GM18499 (cell line): ENCODE results near the gene SPOCK3.

Source experiments
- ATAC-seq: cut with Tn5 transposase; IDR thresholded peaks from one replicate; pipeline ENCODE4 v1.9.1; 2021; ENCODE audit warnings: moderate number of reproducible peaks; ENCODE audit not compliant: insufficient read depth, unreplicated experiment

SPOCK3 gene

DNA sequence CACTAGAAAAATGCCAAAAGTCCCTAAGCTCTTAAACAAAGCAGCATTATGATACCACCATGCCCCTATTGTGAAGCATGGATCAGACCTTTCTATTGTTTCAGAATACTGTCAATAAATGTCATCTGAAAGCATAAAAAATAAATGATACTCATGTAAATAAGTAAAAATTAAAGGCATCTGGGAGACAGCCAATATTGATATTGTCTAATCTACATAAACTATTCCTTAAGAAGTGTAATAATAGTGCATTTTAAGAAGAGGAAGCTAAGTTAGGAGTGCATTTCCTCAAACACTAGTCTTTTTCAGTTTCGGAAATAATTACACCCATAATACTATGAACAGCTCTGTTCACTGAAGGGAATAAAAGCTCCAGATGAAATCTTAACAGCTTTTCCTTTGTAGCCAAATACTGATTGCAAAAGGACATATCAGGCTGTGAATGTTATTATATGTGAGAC lies 181.6 kb downstream of the SPOCK3 start:
- no peak for ATAC-seq

GRCh38 chr4:167049257-167049656 lies 185.0 kb downstream of the SPOCK3 start:
- ATAC-seq = no peak

DNA sequence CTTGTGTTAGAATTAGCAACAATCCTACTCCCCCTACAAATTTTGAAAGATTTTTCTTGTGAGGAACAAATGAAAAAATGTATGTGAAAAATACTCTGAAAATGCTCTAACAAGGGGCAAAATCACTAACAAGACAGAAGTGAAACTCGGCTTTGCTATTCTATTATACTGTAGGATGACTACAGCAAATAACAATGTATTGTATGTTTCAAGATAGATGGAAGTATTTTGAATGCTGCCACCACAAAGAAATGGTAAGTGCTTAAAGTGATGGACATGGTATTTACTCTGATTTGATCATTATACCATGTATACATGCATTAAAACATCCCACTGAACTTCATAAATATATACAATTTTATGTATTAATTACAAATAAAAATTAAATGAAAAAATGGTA lies 192.8 kb downstream of the SPOCK3 start:
- no peak for ATAC-seq

GRCh38 chr4:167035390-167035789 lies 198.9 kb downstream of the SPOCK3 start:
- ATAC-seq = no peak

DNA sequence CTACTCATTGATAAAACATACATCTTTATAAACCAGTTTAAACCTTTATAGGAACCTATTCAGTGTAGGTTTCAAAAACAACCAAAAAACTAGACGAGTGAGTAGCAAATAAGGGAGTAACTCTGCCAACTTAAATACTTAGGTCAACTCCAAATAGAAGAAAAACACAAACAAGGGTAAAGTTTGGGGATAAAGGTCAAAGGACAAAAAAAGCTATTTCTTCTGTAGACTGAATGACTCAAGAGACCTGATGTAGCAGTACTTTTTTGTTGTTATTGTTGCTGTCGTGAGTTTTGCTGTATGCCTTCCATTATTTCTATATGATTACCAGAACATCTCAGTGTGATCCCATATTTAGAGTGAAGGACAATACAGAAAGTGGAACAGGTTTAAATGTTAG lies 199.3 kb downstream of the SPOCK3 start:
- no peak for ATAC-seq

GRCh38 chr4:167032871-167033270 lies 201.4 kb downstream of the SPOCK3 start:
- ATAC-seq = no peak

DNA sequence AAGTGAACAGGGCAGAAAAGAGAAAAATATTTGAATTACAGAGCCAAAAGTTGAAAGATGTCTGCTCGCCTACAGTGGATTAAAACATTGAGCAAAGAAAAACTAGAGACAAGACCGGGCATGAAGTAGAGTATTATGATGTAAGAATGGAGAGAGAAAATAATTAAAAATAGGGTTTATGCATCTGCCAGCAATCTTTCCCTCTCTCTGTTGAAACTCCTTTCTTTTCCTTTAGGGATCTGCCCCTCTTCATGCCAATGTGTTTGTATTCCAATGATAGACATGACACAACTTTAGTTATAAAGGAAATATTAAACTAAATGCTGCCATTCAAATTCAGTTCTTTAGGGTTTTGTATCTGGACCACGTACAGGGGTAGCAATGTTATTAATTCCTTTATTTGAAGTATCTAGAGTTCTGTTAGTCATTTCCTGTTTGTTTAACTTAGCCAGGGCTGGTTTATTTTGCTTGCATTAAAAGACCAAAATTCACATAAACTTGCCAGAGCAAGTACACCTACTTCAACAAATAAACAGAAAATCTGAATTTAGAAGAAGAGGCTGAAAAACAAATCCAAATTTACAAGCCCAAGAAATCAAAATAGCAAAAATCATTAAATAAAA lies 202.6 kb downstream of the SPOCK3 start:
- no peak for ATAC-seq

DNA sequence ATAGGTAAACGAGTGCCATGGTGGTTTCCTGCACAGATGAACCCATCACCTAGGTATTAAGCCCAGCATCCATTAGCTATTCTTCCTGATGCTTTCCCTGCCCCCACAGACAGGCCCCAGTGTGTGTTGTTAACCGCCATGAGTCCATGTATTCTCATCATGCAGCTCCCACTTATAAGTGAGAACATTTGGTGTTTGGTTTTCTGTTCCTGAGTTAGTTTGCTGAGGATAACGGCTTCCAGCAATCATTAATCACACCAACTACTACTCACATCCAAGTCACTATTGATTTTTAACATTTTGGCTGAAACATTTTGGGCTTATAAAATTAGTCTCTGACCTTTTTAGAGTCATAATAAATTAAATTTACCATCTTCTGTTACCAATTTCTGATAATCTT lies 205.3 kb downstream of the SPOCK3 start:
- ATAC-seq = no peak

- ATAC-seq = no peak
Measured at GRCh38 chr4:167025670-167026069, 208.6 kb downstream of the SPOCK3 start.

GRCh38 chr4:167023364-167023925 lies 210.8 kb downstream of the SPOCK3 start:
- no peak for ATAC-seq

GRCh38 chr4:167021545-167022155 lies 212.6 kb downstream of the SPOCK3 start:
- ATAC-seq = peak; percentile 44

DNA sequence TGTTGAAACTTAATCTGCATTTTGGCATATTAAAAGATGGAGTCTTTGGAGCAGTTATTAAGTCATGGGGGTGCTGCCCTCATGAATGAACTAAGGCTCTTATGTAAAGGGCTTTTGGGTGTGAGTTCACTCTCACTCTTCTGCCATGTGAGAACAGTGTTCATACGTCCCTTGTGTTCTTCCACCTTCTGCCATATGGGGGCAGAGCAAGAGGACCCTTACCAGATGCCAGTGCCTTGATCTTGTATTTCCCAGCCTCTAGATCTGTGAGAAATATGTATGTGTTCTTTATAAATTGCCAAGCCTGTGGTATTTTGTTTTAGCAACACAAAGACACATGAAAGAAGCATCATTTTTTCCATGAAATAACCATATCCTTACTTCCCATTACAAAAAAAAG lies 213.9 kb downstream of the SPOCK3 start:
- ATAC-seq = no peak

- ATAC-seq = no peak
Measured at GRCh38 chr4:167014944-167015343, 219.3 kb downstream of the SPOCK3 start.

DNA sequence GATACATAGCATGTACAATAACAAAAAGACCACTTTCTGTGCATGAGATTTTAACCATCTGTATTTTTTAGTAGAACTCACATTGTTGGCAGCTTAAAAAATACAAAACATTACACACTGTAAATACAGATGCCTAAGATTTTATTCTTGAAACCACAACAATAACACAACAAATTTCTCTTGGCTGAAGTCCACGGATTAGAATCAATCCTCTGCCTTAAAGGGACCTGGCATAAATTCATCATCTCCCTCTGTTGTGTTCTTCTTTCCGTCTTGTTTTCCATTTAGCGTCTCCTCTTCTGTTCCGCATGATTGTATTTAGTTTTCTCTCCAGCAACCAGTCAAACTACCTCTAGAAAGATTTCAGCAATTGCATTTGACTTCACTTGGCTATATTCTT lies 231.0 kb downstream of the SPOCK3 start:
- no peak for ATAC-seq

GRCh38 chr4:167000141-167000852 lies 234.0 kb downstream of the SPOCK3 start:
- ATAC-seq = no peak

- no peak for ATAC-seq
Measured at GRCh38 chr4:166996216-166996615, 238.1 kb downstream of the SPOCK3 start.

GRCh38 chr4:166994686-166995085 lies 239.6 kb downstream of the SPOCK3 start:
- no peak for ATAC-seq

- no peak for ATAC-seq
Measured at GRCh38 chr4:166991006-166991561, 243.2 kb downstream of the SPOCK3 start.

DNA sequence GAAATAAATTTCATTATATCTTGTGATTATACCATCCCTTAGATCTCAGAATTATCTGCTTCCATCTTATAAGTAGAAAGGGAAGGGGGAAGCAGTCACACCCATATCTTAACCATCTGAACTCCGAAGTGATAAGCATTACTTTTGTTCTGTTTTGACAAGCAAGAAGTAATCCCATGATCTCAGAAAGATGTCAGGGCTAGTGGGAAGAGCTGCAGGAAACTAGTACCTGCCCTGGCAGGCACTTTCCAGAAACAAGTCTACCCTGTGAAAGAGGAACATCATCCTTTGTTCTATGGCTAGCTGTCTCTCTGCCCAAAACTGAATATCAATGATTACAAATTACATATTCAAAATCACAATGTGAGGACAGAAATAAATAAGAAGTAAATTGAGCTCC lies 244.4 kb downstream of the SPOCK3 start:
- ATAC-seq = no peak

GRCh38 chr4:166987026-166987425 lies 247.3 kb downstream of the SPOCK3 start:
- no peak for ATAC-seq

DNA sequence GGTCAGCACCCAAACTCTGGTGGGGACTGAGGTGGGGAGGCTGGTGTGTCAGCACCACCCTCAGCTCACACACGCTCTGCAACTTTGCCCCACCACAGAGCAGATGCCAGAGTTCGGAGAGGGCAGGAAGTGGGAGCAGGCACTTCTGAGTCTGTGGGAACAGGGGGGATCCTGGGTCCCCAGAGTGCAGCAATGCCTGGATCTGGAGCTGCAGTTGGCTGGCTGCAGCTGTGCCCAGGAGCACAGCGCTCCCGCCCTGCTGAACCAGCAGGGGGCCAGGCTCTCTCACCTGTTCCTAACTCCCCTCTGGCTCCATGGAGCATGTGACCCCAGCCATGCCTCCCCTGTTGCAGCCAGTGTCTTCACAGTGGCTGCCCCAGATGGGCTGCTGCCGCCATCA lies 252.4 kb downstream of the SPOCK3 start:
- ATAC-seq = no peak
